GM12891 (cell line): ENCODE data around the gene CNMD.
A peak's percentile ranks its signal among the peaks of the same experiment; 100 is the strongest.
"Not testable (repeated sequence)": the region's sequence is repeated elsewhere in the genome, so short reads cannot be mapped to it uniquely, and the experiment has no call there.

Source experiments
- DNase-seq: peaks from one replicate; pipeline ENCODE4 v3.0.0; 2011; ENCODE audit warnings: low spot score; ENCODE audit not compliant: insufficient read length
- FAIRE-seq: peaks from 2 replicates; lab custom pipeline; 2011; peaks lifted over from hg19 to GRCh38; lab: Jason Lieb, UNC
- PAX5 ChIP-seq: IDR thresholded peaks from 2 replicates; pipeline ENCODE4 v1.6.1; 2011; ENCODE audit warnings: low read length, moderate library complexity, mild to moderate bottlenecking; ENCODE audit not compliant: insufficient read depth, severe bottlenecking
- POLR2A ChIP-seq: IDR thresholded peaks from 2 replicates; pipeline ENCODE4 v1.6.1; 2011; ENCODE audit warnings: low read depth, low read length, control low read depth
- POLR2AphosphoS5 ChIP-seq: IDR thresholded peaks from 2 replicates; pipeline ENCODE4 v1.6.1; 2011; ENCODE audit warnings: low read depth, low read length, control low read depth
- POU2F2 ChIP-seq: IDR thresholded peaks from 2 replicates; pipeline ENCODE4 v1.6.1; 2011; ENCODE audit warnings: low read depth, mild to moderate bottlenecking, control low read depth, low read length, moderate library complexity
- SPI1 ChIP-seq: IDR thresholded peaks from 2 replicates; pipeline ENCODE4 v1.6.1; 2011; ENCODE audit warnings: low read depth, low read length, control low read depth
- TAF1 ChIP-seq: IDR thresholded peaks from 2 replicates; pipeline ENCODE4 v1.6.1; 2011; ENCODE audit warnings: low read depth, low read length, control low read depth

Gene CNMD

DNA sequence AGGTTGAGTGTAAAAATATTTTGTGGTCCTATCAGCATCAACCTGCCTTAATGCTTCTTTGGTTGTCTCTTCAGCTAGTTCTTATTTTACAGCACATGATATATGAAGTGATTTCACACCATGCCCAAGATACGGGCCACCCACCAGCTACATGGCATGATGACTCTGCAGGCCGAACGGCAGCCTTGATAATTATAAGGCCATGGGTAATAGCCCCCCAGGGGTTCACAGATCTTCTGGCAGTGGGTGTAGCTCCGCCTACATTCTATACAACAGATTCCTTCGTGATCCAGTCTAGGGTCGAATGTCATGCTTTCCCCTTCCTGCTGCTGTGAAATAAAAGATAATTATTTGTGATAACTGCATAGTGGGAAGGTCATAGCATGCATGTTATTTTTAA, 36.1 kb downstream of the CNMD start:
- TF ChIP-seq PAX5: no peak
- no peak for TF ChIP-seq SPI1
- TF ChIP-seq POLR2A: no peak
- no peak for TF ChIP-seq POU2F2
- TF ChIP-seq POLR2AphosphoS5: no peak
- no peak for TF ChIP-seq TAF1
- no peak for FAIRE-seq
- no peak for DNase-seq

DNA sequence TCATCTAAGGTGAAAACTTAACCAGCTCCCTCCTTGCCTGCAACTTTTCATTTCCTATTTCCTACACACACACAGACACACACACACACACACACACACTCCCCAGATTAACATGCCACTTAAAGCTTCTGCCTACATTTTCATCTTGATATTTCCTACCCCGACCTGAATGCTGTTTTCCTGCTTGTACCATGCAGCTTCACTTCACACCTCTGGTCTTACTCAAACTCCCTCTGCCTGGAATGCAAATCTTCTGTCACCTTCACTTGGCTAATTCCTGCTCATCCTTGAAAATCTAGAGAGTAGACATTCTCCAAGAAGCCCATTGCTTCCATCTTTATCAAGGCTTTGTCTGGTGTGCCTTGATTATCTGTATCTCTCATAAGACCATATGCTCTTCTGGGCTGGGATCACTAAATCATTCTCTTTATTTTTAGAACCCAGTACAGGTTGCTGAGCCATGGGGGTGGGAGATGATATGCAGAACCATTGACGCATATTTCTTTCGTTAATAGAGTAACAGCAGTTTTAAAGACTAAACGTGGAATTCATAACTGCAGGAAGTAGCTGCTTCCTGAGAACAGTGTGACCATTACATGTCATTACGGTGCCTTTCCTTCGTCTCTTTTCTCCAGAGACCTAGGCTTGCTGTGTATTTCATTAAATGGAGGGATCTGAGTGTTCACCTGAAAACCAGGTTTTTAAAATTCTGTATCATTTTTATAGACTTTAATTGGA, 37.7 kb downstream of the CNMD start:
- no peak for FAIRE-seq
- TF ChIP-seq TAF1: no peak
- no peak for TF ChIP-seq POU2F2
- TF ChIP-seq POLR2A: no peak
- no peak for TF ChIP-seq PAX5
- no peak for TF ChIP-seq SPI1
- no peak for TF ChIP-seq POLR2AphosphoS5
- DNase-seq: no peak

DNA sequence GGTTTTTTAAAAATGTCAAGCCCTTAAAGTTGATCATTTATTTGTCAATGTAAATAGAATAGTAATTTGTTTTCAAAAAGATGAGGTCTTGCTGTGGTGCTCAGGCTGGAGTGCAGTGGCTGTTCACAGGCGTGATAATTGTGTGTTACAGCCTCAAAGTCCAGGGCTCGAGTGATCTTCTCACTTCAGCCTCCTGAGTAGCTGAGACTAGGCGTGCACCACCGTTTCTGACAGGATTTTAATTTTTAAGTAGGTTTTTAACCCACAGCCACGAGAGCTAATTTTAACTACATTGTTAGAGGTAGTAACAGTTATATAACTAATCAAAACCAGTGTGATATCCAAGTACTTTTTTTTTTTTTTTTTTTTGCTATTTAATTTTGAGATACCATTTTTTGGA, 43.1 kb downstream of the CNMD start:
- FAIRE-seq (no peak), DNase-seq (no peak)
- TF ChIP-seq SPI1 (no peak), PAX5 (no peak), POLR2AphosphoS5 (no peak), POU2F2 (no peak), POLR2A (no peak), TAF1 (no peak)

DNA sequence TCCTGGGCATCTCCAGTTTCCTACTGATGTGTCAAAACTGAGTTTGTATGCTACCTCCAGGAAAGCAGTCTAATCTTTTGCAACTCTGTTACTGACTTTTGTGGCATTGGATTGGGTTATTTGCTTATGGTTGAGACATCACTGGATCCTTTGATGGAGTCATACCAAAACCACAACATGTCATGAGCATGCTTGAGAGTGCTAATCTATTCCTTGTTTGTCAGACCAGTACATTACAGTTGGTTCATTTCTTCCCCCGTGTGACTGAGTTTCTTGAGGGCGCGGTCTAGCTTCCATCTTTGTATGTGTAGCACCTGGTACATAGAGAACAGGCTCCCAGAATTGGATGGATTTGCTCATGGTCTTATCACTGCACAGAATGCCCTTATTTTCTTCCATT, 43.8 kb downstream of the CNMD start:
- TF ChIP-seq POLR2A (no peak), SPI1 (no peak), PAX5 (no peak), POLR2AphosphoS5 (no peak), POU2F2 (no peak), TAF1 (no peak)
- FAIRE-seq (peak; percentile 50), DNase-seq (no peak)

DNA sequence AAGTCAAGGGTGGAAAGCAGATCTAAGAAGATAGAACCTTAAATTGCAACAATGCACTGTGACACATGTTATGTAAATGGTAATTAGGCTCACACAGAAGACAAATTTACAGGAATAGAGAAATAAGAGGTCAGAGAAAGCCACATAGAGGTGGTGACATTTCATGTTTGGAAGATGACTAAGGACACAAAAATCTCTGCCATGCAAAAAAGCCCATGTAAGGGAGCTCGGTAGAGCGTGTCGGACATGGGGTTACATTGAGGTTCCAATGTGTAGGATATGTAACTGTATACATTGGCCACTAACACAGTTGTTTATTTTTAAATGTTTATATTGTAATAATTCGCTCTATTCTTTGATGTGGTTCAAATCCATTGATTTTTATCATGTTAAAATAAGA, 53.2 kb downstream of the CNMD start:
- FAIRE-seq (no peak), DNase-seq (no peak)
- TF ChIP-seq SPI1 (no peak), TAF1 (no peak), POLR2AphosphoS5 (no peak), POLR2A (no peak), PAX5 (no peak), POU2F2 (no peak)

DNA sequence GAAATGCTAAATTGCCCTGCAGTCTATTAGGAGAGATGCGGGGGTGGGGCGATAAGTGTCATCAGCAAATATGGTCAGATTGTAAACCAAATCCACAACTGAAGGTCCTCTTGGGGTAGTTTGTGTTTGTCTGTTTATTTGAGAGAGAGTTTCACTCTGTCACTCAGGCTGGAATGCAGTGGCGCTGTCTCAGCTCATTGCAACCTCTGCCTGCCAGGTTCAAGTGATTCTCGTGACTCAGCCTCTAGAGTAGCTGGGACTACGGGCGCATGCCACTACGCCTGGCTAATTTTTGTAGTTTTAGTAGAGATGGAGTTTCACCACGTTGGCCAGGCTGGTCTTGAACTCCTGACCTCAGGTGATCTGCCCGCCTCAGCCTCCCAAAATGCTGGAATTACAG, 53.8 kb downstream of the CNMD start:
- not testable (repeated sequence) for DNase-seq, FAIRE-seq

DNA sequence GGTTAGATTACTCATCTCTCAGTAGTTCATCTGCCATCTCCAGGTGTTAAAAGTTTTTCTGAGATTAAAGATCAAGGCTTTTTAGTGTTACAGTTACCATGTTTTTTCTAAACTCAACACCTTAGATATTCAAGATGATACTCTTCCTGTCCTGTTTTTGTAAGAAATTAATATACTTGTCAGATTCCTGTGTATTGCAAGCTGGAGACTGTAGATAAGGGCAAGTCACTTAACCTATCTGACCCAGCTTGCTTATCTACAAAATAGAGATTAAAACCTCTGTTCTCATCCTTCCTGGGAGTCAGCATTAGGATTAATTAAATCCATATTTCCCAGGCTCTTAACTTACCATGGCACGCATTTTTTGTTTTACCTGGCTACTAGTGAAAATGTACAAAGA, 61.8 kb downstream of the CNMD start:
- FAIRE-seq (no peak), DNase-seq (no peak)
- TF ChIP-seq POLR2A (no peak), SPI1 (no peak)

DNA sequence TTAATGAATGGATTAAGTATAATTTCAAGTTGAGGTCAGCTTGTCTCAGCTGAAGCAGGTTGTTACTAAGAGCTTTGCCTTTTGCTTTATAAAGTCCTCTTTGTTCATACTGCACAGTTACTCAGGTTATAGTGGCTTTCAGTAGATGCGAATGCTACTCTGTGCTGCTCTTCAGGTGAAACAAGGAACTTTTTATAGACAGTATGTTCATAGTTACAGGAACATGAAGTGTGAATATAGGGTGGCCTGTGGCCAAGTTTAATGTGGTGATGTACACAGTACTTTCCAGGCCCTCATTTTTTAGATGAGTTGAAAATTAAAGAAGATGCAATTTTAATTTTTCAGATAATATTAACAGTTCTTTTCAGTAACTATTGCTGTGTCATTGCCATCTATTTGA, 66.2 kb downstream of the CNMD start:
- no peak for TF ChIP-seq POU2F2
- no peak for TF ChIP-seq PAX5
- TF ChIP-seq SPI1: no peak
- no peak for TF ChIP-seq POLR2A
- TF ChIP-seq POLR2AphosphoS5: no peak
- no peak for TF ChIP-seq TAF1
- no peak for FAIRE-seq
- DNase-seq: no peak

DNA sequence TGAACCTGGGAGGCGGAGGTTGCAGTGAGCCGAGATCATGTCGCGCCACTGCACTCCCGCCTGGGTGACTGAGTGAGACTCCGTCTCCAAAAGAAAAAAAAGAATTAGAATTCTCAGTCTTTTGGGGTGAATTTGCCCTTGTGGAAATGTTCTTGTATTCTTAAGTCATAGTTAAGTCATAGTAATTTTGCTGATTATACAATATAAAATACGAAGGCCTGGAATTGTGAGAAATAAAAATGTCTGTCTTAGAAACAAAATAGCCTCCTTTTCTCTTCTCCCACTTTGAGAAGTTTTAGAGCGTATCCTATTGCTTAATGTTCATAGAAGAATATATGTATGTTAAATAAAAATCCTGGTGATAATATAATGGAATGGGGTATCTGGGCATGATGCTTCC, 68.9 kb downstream of the CNMD start:
- FAIRE-seq: no peak
- no peak for TF ChIP-seq POLR2A
- no peak for TF ChIP-seq PAX5
- TF ChIP-seq POU2F2: no peak
- no peak for TF ChIP-seq POLR2AphosphoS5
- TF ChIP-seq SPI1: no peak
- no peak for TF ChIP-seq TAF1

DNA sequence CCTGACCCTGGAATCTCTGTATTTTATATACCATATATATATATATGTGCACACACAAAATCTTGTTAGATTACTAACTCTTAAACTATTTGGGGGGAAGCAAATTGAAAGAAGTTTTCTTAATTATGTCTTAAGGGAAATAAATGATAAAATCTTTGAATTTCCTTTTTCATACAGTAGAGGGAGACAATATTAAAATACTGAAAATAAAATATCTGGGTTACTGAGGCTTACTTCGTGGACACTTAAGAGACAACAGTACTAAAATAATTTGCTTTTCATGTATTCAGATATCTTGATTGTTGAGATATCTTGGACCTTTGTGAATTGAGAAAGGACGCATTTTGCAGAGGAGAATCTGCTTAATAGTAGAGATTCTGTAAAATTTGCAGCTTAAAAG, 69.9 kb downstream of the CNMD start:
- FAIRE-seq (no peak), DNase-seq (no peak)
- no peak for TF ChIP-seq PAX5
- TF ChIP-seq TAF1: no peak
- TF ChIP-seq POLR2A: no peak
- no peak for TF ChIP-seq POU2F2
- no peak for TF ChIP-seq SPI1
- TF ChIP-seq POLR2AphosphoS5: no peak

More for the DNA sequence above, 68.9 kb downstream of the CNMD start:
- no peak for DNase-seq
